HG03520 (cell line): ENCODE results near the gene CCDC74A.
"Not testable (repeated sequence)": the region's sequence is repeated elsewhere in the genome, so short reads cannot be mapped to it uniquely, and the experiment has no call there.

Source experiments
- ATAC-seq: cut with Tn5 transposase; IDR thresholded peaks from one replicate; pipeline ENCODE4 v1.9.1; 2021; ENCODE audit warnings: mild to moderate bottlenecking, moderate library complexity; ENCODE audit not compliant: unreplicated experiment

CCDC74A gene

DNA sequence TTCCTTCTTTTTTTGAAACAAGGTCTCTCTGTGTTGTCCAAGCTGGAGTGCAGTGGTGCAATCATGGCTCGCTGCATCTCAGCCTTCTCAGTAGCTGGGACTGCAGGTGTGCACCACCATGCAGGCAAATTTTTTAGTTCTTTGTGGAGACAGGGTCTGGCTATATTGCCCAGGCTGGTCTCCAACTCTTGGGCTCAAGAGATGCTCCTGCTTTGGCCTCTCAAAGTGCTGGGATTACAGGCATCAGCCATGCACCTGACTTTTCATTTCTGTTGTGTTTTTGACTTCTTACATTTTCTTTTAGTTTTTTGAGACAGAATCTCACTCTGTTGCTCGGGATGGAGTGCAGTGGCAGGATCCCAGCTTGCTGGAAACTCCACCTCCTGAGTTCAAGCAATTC is 2.4 kb upstream of the CCDC74A start:
- ATAC-seq, result not testable (repeated sequence)

DNA sequence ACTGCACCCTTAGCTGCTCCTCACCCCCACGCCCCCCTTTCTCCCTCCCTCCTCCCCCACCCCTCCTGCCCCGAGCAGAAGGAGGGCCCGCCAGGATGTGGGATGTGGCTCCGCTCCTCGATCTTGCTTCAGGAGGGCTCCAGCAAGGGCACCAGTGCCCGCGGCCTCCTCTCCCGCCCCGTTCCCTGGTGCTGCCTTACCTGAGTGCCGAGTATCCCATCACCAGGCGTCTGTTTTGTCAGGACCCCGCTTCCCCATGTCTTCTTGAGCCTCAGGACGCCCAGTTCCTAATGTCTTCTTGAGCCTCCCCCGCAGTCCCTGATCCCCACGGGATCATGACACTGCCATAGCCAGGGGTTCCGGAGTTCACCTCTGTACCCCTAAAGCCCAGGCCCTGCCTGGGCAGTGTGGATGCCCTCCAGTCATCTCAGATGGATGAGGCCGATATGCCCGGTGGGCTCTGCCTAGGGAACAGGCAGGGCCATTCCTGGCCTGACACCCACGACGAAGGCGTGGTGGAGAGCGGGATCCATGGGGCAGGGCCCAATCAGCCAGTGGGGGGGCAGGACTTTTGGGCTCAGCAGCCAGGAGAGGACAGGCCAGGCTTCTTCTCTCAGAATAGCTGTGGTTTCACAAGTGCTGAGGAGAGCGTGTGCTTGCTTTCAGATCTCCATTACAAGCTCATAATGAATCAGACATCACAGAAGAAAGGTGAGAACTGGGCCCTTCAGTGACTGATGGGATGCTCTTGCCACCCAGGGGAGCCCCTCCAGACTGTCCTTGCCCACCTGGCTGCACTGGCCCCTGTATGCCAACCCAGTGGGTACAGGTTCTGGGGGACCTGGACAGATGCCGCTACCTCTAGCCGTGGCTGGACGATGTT is 1.5 kb downstream of the CCDC74A start:
- ATAC-seq, result peak; percentile 56

DNA sequence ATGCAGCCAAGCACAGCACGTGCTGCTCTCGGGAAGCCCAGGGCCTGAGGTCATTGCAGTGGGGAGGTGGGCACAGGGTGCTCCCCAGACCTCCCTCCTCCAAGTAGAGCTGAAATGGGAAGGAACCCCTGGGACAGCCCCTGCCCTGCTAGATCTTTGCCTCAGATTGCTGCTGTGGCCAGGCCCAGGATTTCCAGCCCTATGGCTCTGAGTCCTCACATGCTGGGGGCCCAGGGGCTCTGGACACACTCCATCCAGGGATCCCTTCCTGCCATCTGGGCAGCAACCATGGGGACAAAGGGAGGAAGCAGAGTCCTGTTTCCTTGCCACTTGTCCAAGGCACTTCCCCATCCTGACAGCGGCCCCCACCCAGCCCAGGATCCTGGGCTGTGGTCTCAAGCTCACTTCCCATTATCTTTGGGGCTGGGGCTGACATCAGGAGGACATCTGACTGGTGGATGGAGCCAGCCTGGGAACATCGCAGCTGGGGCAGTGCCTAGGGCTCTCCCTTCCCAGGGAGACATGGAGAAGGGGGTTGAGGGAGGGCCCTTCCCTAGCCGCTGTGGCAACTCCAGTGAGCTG is 2.3 kb downstream of the CCDC74A start:
- ATAC-seq, result not testable (repeated sequence)

DNA sequence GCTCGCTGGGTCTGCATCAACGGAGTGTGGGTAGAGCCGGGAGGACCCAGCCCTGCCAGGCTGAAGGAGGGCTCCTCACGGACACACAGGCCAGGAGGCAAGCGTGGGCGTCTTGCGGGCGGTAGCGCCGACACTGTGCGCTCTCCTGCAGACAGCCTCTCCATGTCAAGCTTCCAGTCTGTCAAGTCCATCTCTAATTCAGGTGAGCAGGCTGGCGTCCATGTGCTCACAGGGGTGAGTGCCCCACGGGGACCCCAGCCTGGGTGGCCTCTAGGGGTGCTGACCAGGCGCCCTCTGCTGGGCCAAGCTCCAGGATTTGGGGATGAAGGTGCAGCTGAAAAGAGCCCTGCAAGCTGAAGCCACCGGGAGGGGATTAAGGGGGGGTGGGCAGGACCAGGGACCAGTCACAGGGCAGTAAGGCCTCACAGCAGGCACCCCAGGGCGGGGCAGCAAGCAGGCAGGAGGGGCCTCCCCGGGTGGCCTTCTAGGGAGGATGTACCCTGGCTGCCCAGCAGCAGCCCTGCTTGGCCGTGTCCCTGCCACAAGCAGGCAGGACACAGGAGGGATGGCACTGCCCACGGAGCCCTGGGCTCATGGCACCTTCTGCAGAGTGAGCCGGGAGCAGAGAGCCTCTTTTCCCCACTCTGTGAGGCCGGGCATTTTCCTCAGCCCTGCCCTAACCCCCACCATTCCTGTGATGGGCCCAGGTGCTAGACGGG is 3.1 kb downstream of the CCDC74A start:
- ATAC-seq, result not testable (repeated sequence)

DNA sequence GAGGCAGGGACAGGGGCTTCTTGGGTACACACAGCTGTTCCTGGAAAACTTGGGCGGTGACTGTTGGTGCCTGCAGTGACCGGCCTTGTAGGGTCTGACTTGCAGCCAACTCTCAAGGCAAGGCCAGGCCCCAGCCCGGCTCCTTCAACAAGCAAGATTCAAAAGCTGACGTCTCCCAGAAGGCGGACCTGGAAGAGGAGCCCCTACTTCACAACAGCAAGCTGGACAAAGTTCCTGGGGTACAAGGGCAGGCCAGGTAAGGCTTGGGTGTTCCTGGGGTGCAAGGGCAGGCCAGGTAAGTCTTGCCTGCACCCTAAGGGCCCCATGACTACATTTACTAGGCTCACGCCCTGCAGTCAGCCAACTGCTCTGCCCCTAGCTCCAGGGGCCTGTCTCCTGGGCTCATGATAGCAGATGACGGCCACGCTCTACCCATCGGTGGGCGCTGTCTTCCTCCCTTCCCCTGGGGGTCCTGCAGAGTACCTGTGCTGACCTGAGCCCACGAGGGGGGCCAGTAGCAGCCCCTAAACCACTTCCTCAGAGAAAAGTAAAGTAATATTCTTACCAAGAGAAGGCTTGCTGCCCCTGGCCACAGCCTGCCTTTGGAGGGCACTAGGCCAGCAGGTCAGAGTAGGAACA is 4.0 kb downstream of the CCDC74A start:
- ATAC-seq, result not testable (repeated sequence)

DNA sequence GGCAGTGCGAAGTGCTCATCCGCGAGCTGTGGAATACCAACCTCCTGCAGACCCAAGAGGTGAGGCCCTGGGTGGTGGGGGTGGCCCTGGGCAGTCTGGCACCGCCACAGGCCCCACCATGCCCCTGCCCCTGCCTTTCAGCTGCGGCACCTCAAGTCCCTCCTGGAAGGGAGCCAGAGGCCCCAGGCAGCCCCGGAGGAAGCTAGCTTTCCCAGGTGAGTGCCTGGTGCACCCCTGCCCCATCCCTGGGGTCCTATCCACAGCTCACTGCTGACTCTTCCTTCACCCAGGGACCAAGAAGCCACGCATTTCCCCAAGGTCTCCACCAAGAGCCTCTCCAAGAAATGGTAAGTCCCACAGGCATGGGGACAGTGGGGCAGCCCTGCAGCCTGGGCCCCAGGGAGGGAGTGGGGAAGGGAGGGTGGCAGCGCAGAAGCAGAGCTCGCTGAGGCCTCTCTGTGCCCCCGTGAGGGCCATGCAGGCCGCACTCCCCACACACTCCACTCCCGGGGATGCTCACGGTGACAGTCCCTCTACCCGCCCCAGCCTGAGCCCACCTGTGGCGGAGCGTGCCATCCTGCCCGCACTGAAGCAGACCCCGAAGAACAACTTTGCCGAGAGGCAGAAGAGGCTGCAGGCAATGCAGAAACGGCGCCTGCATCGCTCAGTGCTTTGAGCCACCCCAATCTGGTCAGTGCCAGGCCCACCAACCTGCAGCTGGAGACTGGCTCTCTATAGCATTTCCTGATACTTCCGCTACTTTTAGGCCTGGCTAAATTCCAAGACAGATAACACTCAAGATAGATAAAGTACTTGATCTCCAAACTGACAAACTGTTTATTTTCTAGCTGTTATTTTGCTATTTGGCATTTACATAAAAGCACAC is 5.3 kb downstream of the CCDC74A start:
- not testable (repeated sequence) for ATAC-seq

DNA sequence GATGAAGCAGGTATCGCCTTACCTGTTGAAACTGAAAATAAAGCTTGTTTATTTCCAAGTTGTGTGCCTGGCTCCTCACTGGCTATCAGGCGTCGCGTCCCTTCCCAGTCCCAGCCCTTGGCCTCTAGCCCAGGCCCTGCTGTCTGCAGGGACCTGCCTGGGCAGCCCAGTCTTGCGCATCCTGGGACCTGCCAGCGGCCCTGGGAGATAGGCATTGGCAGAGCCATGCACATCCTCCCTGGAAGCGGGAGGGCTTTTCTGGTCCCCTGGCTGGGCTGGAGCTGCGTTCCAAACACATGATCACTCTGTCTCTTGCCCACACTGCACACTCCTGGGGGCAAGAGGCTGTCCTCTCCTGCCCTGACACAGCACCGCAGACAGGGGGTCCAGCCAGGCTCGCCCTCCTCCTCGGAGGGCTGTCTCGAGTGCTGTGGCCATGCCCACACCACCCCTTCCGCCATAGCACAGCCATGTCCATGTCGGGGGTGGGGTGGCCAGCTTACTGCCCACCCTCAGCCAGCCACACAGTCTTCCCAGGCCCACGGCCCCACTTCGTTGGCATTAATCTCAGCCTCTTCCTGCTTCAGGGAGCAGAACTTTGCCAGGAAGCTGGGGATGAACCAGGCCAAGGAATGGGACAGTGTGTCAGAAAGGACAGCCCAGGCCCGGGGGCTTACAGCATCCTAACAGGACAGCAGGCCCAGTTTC is 6.1 kb downstream of the CCDC74A start:
- not testable (repeated sequence) for ATAC-seq

DNA sequence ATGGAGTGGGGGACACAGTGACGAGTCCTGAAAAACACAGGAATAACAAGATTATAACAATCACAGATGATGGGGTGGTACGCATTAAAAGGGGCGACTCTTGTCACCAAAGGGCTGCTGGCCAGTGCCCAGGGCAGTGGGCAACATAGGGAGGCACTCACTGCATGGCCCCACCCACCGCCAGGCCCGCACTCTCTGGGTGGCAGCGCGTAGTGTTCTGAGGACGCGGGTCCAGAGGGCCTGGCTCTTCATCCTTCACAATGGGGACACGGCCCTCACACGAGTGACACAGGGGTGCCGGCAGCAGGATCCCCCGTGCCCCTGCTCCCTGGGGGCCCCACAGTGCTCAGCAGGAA is 6.6 kb downstream of the CCDC74A start:
- not testable (repeated sequence) for ATAC-seq

DNA sequence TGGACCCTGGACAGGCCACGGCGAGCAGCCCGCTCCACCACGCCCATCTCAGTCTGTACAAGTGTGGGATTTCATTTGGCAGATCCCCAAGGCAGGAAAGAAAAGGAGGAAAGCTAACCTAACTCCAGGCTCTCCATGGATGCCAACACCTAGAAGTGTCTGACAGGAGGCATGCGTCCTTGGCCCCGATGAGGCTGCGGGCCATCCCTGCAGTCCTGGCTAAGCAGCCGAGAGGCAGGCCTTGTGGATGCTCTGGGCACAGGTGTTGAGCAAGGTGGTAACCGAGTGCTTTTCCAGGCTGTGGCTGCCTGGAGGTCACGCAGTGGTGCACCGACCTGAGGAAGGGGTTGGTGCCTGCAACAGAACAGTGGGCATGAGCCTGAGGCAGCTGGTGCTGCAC is 7.3 kb downstream of the CCDC74A start:
- ATAC-seq, result not testable (repeated sequence)

DNA sequence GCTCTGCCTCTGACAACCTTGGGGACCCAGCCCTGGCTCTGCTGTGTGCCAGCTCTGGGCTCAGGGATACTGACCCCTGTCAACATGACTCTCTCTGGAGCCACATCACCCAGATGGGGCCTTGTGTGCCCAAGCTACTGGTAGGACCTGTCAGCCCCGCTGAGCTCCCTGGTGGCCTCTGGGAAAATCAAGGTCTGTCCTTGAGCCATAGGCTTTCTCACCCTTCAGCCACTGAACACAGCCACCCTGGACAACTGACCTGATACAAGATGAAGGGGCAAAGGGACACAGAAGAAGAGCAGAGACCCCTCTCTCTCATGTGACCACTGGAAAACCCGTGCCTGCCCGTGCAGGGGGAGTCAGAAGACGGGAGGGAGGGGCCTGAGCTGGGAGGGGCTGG is 7.8 kb downstream of the CCDC74A start:
- no peak for ATAC-seq

DNA sequence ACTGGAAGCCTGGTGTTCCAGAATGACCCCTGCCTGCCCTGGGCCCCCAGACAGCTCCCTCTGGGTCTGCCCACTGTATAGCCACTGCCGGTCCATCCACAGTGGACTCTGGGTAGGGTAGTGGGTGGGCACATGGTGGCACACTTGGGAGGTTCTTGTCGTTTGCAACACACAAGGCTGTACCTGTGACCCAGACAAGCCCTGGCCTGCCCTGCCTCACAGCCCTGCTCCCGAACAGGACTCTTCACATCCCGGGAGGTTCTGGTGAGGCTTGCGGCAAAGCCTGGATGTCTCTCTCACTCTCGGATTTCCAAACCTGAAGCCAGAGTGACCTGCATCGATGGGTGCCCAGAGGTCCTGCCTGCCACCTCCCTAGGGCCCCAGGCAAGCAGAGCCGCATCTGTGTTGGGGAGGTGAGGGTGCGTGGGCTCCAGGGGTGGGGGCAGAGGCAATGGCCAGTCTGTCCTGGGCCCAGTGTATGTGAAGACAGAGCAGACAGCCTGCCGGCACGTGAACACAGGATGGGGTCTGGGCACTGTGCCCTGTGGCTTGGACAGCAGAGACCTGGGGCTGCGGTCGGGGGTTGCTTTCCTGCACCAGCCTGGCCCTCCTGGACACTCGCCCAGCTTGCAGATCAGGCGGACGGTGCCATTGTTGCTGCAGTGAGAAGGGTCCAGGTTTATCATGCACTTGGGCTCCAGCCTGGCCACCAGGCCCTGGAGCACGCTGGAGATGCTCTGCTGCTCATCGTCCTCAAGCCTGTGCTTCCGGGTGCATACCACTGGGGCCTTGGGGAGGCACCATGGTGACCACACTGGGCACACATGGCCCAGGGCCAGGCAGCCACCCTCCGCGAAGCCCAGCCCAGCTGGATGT is 8.5 kb downstream of the CCDC74A start:
- ATAC-seq, result not testable (repeated sequence)

DNA sequence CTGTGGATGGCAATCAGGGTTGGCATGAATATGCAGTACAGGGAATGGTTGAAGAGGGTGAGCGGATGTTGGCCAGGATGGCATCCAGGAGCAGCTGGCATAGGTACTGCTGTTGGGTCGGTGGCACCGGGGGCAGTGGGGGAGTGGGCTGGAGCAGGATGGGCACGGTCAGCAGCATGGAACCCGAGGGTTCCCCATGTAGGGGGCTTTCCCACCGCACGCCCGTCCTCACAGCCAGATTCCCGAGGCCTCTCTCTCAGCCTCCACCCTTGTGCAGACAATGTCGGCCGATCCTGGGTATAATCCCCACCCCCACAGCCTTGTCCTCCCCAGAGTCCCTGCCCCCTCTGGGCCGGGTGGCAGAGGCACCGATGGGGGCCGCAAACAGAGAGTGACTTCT is 9.2 kb downstream of the CCDC74A start:
- ATAC-seq, result not testable (repeated sequence)

DNA sequence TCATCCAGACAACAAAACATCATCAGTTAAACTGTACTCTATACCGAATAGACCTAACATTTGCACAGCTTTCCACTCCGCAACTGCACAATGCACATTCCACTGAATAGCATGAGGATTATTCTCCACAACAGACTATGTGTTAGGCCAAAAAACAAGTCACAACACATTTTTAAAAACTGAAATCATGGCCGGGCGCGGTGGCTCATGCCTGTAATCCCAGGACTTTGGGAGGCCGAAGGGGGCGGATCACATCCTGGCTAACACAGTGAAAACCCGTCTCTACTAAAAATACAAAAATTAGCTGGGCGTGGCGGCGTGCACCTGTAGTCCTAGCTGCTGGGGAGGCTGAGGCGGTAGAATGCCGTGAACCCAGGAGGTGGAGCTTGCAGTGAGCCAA is 11.2 kb downstream of the CCDC74A start:
- not testable (repeated sequence) for ATAC-seq

DNA sequence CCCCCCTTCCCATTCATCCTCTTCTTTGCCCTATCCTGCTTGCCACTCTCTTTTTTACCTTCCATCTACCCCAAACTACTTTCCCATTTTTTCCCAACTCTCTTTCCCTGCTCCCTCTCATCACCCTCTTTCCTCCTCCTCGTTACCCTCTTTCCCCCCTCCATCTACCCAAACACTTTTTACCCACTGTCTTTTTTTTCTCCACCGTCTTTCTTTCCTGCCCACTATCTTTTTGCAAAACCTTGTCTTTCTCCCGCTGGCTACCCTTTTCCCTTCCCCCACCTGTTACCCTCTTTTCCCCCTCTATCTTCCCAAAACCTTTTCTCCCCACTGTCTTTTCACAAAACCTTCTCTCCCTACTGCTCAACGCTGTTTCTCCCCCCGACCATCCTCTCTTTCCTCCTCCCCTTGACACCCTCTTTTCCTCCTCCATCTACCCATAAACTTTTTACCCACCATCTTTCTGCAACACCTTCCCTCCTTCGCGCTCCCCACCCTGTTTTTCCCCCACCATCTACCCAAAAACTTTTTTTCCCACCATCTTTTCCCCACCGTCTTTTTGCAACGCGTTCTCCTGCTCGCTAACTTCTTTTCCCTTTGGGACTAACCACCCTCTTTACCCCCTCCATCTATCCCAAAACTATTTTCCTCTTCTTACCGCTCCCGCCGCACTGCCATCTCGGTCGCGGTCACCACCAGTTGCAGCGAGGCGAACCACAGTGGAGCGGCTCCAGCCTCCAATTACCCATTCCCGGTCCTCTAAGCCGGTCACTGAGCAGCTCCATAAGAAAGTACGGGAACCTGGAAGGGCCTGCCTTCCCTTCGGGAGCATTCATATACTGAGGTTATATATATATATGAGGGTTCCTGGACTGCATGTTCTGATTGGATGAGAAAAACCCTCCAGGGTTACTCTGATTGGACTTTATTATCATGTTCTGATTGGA is 15.0 kb downstream of the CCDC74A start:
- ATAC-seq, result no peak

DNA sequence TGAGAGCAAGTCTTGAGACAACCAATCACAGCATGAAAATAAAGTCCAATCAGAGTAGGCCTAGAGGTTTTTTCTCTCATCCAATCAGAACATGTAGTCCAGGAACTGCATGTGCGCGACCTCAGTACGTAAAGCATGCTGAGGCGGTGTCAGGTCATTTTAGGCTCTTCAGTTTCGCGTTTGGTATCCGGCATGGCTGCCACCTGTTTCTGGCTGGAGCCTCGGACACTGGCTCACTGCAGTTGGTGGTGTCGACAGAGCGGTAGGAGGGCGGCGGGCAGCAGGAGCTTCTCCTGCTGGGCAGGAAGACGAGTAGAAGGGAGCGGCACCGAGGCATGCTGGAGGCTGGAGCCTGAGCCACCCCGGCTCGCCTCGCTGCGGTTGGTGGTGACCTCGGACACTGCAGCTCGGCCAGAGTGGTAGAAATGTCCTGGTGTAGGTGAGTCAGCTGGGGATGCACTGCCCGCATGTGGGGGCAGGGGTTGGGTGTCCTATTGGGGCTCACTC is 15.8 kb downstream of the CCDC74A start:
- ATAC-seq, result no peak

DNA sequence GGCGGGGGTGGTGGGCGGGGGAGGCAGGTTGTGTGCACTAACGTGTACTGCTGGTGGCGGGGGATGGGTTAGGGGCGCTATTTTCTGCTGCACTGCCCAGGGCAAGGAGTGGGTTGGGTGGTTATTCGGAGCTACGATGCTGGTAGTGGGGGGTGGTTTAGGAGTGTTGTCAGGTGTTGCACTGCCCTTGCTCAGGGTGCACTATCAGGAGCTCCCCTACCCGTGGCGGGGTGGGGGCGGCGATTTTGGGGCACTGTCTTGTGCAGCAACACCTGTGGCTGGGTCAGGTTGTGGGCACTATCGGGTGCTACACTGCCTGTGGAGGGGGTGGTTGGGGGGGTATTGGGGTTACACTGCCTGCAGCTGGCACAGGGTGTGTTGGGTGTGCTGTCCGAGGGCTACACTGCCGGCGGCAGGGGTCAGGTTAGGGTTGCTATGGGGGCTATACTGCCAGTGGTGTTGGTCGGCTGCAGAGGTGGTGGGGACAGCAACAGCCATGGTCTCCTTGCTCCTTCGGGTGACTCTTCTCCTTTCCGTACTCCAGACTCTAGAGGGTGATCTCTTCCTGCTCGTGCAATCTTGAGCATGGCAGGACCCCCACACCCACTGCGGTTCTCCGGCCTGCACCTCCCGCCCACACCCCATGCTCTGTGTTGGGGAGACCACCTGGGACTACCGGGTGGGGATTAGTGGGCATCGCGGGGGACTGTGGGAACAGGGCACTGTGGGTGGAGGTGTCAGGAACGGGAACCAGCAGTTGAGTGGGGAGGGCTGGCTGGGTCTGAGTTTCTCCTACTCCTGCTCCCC is 16.5 kb downstream of the CCDC74A start:
- ATAC-seq, result not testable (repeated sequence)

DNA sequence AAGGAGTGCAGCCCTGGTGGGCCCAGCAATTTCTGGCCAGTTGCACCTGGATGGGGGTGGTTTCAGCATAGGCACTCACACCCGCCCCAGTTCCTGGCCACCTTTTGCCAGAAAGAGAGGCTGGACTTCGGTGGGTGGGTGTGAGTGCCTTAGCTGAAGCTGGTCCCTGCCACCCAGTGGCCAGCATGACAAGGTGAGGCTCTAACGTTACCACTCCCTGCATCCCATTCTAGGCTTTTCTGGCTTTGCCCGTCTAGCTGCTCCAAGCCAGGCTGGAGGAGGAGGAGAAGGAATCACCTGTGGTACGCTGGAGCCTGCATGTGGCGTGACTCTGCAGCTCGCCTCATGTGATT is 17.1 kb downstream of the CCDC74A start:
- not testable (repeated sequence) for ATAC-seq
